Smooth muscle cell (in vitro differentiated cells): Measurements from ENCODE around the gene SIL1. TPM values are rescaled to one million over a fixed set of nuclear protein-coding genes. Genes with fewer than 3 reads are reported as not detected.

ENCODE experiments used
- DNase-seq: peaks from one replicate; lab custom pipeline; 2025; ENCODE audit not compliant: unreplicated experiment; lab: John Stamatoyannopoulos, UW
- H2AFZ ChIP-seq: fragments of 200-600 bp; sonication (generic); 2 replicates; pipeline ENCODE4 v1.6.0; 2016; ENCODE audit warnings: antibody characterized with exemption, low read depth, mild to moderate bottlenecking
- H3F3A ChIP-seq: fragments of 200-600 bp; sonication (generic); 2 replicates; pipeline ENCODE4 v1.6.0; 2017; ENCODE audit warnings: antibody characterized with exemption, low read depth
- H3K27ac ChIP-seq: fragments of 200-600 bp; sonication (generic); 2 replicates; pipeline ENCODE4 v1.5.1; 2016; ENCODE audit warnings: low read depth, mild to moderate bottlenecking
- H3K27me3 ChIP-seq: fragments of 200-600 bp; sonication (generic); 2 replicates; pipeline ENCODE4 v1.6.1; 2016; ENCODE audit warnings: low read depth, mild to moderate bottlenecking
- H3K36me3 ChIP-seq: fragments of 200-600 bp; sonication (generic); 2 replicates; pipeline ENCODE4 v1.5.1; 2016; ENCODE audit warnings: low read depth
- H3K4me1 ChIP-seq: fragments of 200-600 bp; sonication (generic); 2 replicates; pipeline ENCODE4 v1.5.1; 2016; ENCODE audit warnings: low read depth
- H3K4me2 ChIP-seq: fragments of 200-600 bp; sonication (generic); 2 replicates; pipeline ENCODE4 v1.6.0; 2016; ENCODE audit warnings: mild to moderate bottlenecking
- H3K4me3 ChIP-seq: fragments of 200-600 bp; sonication (generic); 2 replicates; pipeline ENCODE4 v1.5.1; 2016; ENCODE audit warnings: mild to moderate bottlenecking
- H3K79me2 ChIP-seq: fragments of 200-600 bp; sonication (generic); 2 replicates; pipeline ENCODE4 v1.6.0; 2016; ENCODE audit warnings: low read depth, mild to moderate bottlenecking
- H3K9ac ChIP-seq: fragments of 200-600 bp; sonication (generic); 2 replicates; pipeline ENCODE4 v1.6.0; 2016; ENCODE audit warnings: low read depth
- H3K9me3 ChIP-seq: fragments of 200-600 bp; sonication (generic); replicated peaks from 2 replicates; pipeline ENCODE4 v1.5.1; 2016; ENCODE audit warnings: low read depth
- H4K20me1 ChIP-seq: fragments of 200-600 bp; sonication (generic); 2 replicates; pipeline ENCODE4 v1.6.0; 2016; ENCODE audit warnings: low read depth
- WGBS: methylation state at CpG from one replicate; pipeline ENCODE4 v1.1.7; 2016; ENCODE audit warnings: low lambda C conversion rate; 5-methylcytosine and 5-hydroxymethylcytosine counted together
- polyA plus RNA-seq: library from polyadenylated mRNA; unstranded; fragments of >200 nt; fragmentation: Nextera tagmentation; extraction: Ambion mirVana; gene quantifications from 2 replicates; pipeline ENCODE4 v1.2.1, GENCODE V29; 2016
- total RNA-seq: library from RNA; depleted of rRNA; stranded (reverse); fragments of >200 nt; gene quantifications from 2 replicates; pipeline ENCODE4 v1.2.3, GENCODE V29; 2014
- TF ChIP-seq, protein P1 (sequence below): fragments of 200-600 bp; sonication (generic); IDR thresholded peaks from 2 replicates; pipeline ENCODE4 v1.5.1; 2017; ENCODE audit warnings: borderline replicate concordance, mild to moderate bottlenecking, antibody characterized with exemption; ENCODE audit not compliant: insufficient read depth, poor library complexity, severe bottlenecking

SIL1 gene
- total and polyA plus RNA-seq, 2 experiments from 2014 or later = 45.5 to 119 TPM

DNA sequence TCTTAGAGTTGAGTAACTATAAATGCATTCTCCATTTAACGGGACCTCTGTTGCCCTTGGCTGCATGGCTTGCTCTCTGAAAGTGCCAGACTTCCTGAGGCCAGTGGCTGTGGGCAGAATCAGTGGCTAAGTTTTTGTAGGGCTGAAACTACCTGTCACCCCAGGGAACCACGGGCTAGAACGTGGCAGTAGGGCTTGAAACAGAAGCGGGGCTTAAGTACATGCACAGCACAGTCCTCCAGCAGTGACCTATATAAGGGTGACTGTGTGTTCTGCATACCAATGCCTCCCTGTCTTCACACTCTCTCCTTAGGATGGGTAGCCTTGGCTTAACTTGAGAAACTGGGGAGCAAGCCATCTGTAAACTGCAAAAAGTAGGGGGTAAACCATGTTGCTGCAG, 279.5 kb downstream of the SIL1 start:
- DNase-seq = no peak
- Histone ChIP-seq H3K9ac (no peak overlapping the region), H3K27me3 (no peaks in the 10 kb centered on the region), H2AFZ (no peak overlapping the region), H3K79me2 (peaks cover 51% of the 10 kb centered on the region), H3K27ac (no peak overlapping the region), H3K4me1 (no peaks in the 10 kb centered on the region), H3K4me2 (no peak overlapping the region), H3K9me3 (no peaks in the 10 kb centered on the region), H3F3A (peaks cover 2% of the 10 kb centered on the region), H4K20me1 (peaks cover 73% of the 10 kb centered on the region), H3K4me3 (no peak overlapping the region), H3K36me3 (peaks cover 7% of the 10 kb centered on the region)
- TF ChIP-seq, protein P1, sequence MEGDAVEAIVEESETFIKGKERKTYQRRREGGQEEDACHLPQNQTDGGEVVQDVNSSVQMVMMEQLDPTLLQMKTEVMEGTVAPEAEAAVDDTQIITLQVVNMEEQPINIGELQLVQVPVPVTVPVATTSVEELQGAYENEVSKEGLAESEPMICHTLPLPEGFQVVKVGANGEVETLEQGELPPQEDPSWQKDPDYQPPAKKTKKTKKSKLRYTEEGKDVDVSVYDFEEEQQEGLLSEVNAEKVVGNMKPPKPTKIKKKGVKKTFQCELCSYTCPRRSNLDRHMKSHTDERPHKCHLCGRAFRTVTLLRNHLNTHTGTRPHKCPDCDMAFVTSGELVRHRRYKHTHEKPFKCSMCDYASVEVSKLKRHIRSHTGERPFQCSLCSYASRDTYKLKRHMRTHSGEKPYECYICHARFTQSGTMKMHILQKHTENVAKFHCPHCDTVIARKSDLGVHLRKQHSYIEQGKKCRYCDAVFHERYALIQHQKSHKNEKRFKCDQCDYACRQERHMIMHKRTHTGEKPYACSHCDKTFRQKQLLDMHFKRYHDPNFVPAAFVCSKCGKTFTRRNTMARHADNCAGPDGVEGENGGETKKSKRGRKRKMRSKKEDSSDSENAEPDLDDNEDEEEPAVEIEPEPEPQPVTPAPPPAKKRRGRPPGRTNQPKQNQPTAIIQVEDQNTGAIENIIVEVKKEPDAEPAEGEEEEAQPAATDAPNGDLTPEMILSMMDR = no peak
- WGBS = 82% methylated on average over 4 of the region's 4 CpGs

DNA sequence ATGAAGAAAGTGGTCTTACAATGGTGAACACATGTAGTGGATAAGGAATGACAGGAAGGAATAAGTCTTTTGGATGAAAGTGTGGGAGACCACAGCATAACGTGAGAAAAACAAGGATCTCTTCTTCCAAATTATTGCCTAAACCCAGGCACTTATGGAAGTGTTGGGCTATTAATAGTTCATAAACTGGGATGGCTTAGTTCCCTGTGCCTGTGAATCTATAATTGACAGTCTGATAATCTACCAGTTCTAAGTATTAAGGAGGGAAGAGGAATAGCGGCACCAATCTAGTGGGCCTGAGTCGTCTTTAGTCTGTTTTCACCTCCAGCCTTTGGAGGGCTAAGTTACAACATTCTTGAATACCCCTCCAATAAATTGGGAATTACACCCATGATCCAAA, 283.8 kb downstream of the SIL1 start:
- H3K27me3 ChIP-seq = no peaks in the 10 kb centered on the region
- no peak overlapping the region for H2AFZ ChIP-seq
- peaks cover 72% of the 10 kb centered on the region for H4K20me1 ChIP-seq
- no peak overlapping the region for H3K4me2 ChIP-seq
- H3K4me1 ChIP-seq = peaks cover 5% of the 10 kb centered on the region
- H3F3A ChIP-seq = peaks cover 6% of the 10 kb centered on the region
- no peak for DNase-seq
- H3K36me3 ChIP-seq = peaks cover 6% of the 10 kb centered on the region
- no peak overlapping the region for H3K27ac ChIP-seq
- H3K9me3 ChIP-seq = no peaks in the 10 kb centered on the region
- no peak overlapping the region for H3K9ac ChIP-seq
- H3K79me2 ChIP-seq = peaks cover 49% of the 10 kb centered on the region
- H3K4me3 ChIP-seq = no peak overlapping the region
- 100% methylated on average over 3 of the region's 3 CpGs for WGBS
- TF ChIP-seq, protein P1 = no peak

DNA sequence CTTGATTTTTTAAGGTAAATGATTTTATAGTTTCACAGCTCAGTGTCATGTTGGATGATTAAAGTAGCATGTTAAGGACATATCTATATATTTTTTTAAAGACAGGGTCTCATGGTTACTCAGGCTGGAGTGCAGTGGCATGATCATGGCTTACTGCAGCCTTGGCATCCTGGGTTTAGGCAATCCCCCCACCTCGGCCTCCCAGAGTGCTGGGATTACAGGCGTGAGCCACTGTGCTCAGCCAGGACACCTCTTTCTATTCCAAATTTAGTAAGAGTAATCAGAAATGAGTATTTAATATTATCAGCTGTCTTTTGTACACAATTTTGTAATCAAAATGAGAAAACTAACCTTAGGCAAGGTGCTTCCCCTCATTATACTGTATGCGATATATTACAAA, 284.4 kb downstream of the SIL1 start:
- WGBS = 93% methylated on average over 3 of the region's 3 CpGs
- Histone ChIP-seq H3K9me3 (no peaks in the 10 kb centered on the region), H3K79me2 (peaks cover 50% of the 10 kb centered on the region), H3K36me3 (peaks cover under 1% of the 10 kb centered on the region), H3K4me1 (peaks cover 5% of the 10 kb centered on the region), H3K4me3 (no peak overlapping the region), H4K20me1 (peaks cover 72% of the 10 kb centered on the region), H3F3A (peaks cover 6% of the 10 kb centered on the region), H2AFZ (no peak overlapping the region), H3K27me3 (no peaks in the 10 kb centered on the region), H3K27ac (no peak overlapping the region), H3K4me2 (no peak overlapping the region), H3K9ac (no peak overlapping the region)
- DNase-seq = no peak
- TF ChIP-seq, protein P1 = no peak

DNA sequence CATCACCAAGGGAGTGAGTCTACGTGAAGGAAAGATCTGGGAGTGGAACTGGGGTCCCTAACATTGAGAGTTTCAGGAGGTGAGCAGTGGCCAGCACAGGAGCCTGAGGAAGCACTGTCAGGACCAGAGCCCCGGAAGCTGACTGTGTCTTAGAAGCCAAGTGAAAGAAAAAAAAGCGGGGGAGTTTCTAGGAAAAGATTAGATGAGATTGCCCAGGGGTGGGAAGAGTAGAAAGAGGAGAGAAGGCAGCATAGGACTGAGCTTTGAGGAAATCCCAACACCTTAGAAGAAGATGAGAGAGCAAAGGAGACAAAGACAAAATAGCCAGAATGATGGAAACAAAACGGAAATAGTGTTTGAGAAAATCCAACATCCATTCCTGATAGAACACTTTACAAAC, 286.1 kb downstream of the SIL1 start:
- Histone ChIP-seq H3K79me2 (peaks cover 49% of the 10 kb centered on the region), H3K27me3 (no peaks in the 10 kb centered on the region), H3K4me1 (peaks cover 5% of the 10 kb centered on the region), H2AFZ (no peak overlapping the region), H3K27ac (peak overlapping the region; percentile 1), H3K4me3 (no peak overlapping the region), H4K20me1 (peaks cover 73% of the 10 kb centered on the region), H3K9ac (no peak overlapping the region), H3K36me3 (no peaks in the 10 kb centered on the region), H3F3A (peaks cover 6% of the 10 kb centered on the region), H3K4me2 (no peak overlapping the region), H3K9me3 (no peaks in the 10 kb centered on the region)
- TF ChIP-seq, protein P1 = no peak
- WGBS = 94% methylated on average over 4 of the region's 4 CpGs
- DNase-seq = no peak
